Hepatocyte (in vitro differentiated cells): Measurements from ENCODE around the gene PKP4. TPM values are rescaled to one million over a fixed set of nuclear protein-coding genes. Genes with fewer than 3 reads are reported as not detected.

ENCODE experiments used
- DNase-seq: peaks from one replicate; pipeline ENCODE4 v3.0.0-alpha.2; 2016; ENCODE audit warnings: low spot score
- H2AFZ ChIP-seq: fragments of 200-600 bp; sonication (generic); 2 replicates; pipeline ENCODE4 v1.6.0; 2016; ENCODE audit warnings: antibody characterized with exemption, mild to moderate bottlenecking
- H3K27ac ChIP-seq: fragments of 200-600 bp; sonication (generic); 2 replicates; pipeline ENCODE4 v1.5.1; 2016; ENCODE audit warnings: mild to moderate bottlenecking
- H3K27me3 ChIP-seq: fragments of 200-600 bp; sonication (generic); 2 replicates; pipeline ENCODE4 v1.6.1; 2016
- H3K36me3 ChIP-seq: fragments of 200-600 bp; sonication (generic); replicated peaks from 2 replicates; pipeline ENCODE4 v1.5.1; 2016; ENCODE audit warnings: low read depth; ENCODE audit not compliant: insufficient read depth
- H3K4me1 ChIP-seq: fragments of 200-600 bp; sonication (generic); 2 replicates; pipeline ENCODE4 v1.5.1; 2016; ENCODE audit warnings: mild to moderate bottlenecking, moderate library complexity; ENCODE audit not compliant: insufficient read depth
- H3K4me2 ChIP-seq: fragments of 200-600 bp; sonication (generic); 2 replicates; pipeline ENCODE4 v1.6.0; 2016
- H3K4me3 ChIP-seq: fragments of 200-600 bp; sonication (generic); 2 replicates; pipeline ENCODE4 v1.5.1; 2016; ENCODE audit warnings: mild to moderate bottlenecking
- H3K79me2 ChIP-seq: fragments of 200-600 bp; sonication (generic); 2 replicates; pipeline ENCODE4 v1.6.0; 2017; ENCODE audit warnings: mild to moderate bottlenecking
- H3K9me2 ChIP-seq: fragments of 200-600 bp; sonication (generic); replicated peaks from 2 replicates; pipeline ENCODE4 v1.6.0; 2017; ENCODE audit warnings: mild to moderate bottlenecking; ENCODE audit not compliant: insufficient read depth
- H3K9me3 ChIP-seq: fragments of 200-600 bp; sonication (generic); 2 replicates; pipeline ENCODE4 v1.5.1; 2016; ENCODE audit warnings: low read depth, mild to moderate bottlenecking
- H4K20me1 ChIP-seq: fragments of 200-600 bp; sonication (generic); 2 replicates; pipeline ENCODE4 v1.6.0; 2016; ENCODE audit warnings: mild to moderate bottlenecking; ENCODE audit not compliant: insufficient read depth, poor library complexity, severe bottlenecking
- EZH2 ChIP-seq: fragments of 200-600 bp; sonication (generic); IDR thresholded peaks from 2 replicates; pipeline ENCODE4 v1.6.1; 2016; ENCODE audit warnings: antibody characterized with exemption, mild to moderate bottlenecking, borderline replicate concordance
- EZH2phosphoT487 ChIP-seq: fragments of 200-600 bp; sonication (generic); IDR thresholded peaks from one replicate; pipeline ENCODE4 v1.6.1; 2018; ENCODE audit warnings: antibody characterized with exemption, mild to moderate bottlenecking, low read depth, moderate library complexity; ENCODE audit not compliant: unreplicated experiment, severe bottlenecking
- WGBS: methylation state at CpG from one replicate; pipeline ENCODE4 v1.1.6; 2016; ENCODE audit warnings: low lambda C conversion rate; ENCODE audit errors: missing lambda C conversion rate; 5-methylcytosine and 5-hydroxymethylcytosine counted together
- polyA plus RNA-seq: library from polyadenylated mRNA; unstranded; fragments of >200 nt; fragmentation: Nextera tagmentation; extraction: Ambion mirVana; gene quantifications from 2 replicates; pipeline ENCODE4 v1.2.1, GENCODE V29; 2016
- total RNA-seq: library from RNA; depleted of rRNA; stranded (reverse); fragments of >200 nt; gene quantifications from 2 replicates; pipeline ENCODE4 v1.2.3, GENCODE V29; 2014
- TF ChIP-seq, protein P1 (sequence below): fragments of 200-600 bp; sonication (generic); IDR thresholded peaks from 2 replicates; pipeline ENCODE4 v1.5.1; 2016; ENCODE audit warnings: antibody characterized with exemption, mild to moderate bottlenecking; ENCODE audit not compliant: poor library complexity

Gene PKP4
- total and polyA plus RNA-seq, 2 experiments from 2014 or later, result 10.6 to 32.2 TPM

DNA sequence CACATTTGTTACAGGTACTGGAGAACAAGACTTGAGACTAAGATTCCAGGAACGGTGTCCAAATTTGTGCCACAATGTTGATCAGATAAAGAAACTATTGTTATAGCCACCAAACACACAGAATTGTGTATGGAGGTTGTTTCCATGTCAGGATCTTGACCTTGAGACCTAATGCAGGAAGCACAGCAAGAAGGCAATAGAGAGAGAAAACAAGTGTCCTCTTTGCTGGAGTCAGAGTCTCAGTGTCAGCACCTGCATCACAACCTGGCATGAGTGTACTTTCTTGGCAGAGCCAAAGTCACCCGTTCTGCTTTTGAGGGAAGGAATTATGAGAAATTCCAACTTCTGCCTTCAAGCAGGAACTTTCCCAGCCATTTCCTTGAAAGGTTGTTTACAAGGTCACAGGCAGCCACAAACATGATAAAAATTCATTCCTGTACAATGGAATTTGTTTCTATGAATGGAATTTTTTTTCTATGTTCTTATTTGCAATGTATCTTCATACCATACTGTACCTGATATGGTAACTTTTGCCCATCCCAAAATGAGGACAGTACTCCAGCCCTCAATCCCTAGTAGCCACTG is 118.4 kb downstream of the PKP4 start:
- no peaks in the 10 kb centered on the region for H3K79me2 ChIP-seq
- H2AFZ ChIP-seq, result no peak overlapping the region
- H3K4me3 ChIP-seq, result no peak overlapping the region
- no peak for TF ChIP-seq EZH2
- no peak for TF ChIP-seq EZH2phosphoT487
- TF ChIP-seq, protein P1, sequence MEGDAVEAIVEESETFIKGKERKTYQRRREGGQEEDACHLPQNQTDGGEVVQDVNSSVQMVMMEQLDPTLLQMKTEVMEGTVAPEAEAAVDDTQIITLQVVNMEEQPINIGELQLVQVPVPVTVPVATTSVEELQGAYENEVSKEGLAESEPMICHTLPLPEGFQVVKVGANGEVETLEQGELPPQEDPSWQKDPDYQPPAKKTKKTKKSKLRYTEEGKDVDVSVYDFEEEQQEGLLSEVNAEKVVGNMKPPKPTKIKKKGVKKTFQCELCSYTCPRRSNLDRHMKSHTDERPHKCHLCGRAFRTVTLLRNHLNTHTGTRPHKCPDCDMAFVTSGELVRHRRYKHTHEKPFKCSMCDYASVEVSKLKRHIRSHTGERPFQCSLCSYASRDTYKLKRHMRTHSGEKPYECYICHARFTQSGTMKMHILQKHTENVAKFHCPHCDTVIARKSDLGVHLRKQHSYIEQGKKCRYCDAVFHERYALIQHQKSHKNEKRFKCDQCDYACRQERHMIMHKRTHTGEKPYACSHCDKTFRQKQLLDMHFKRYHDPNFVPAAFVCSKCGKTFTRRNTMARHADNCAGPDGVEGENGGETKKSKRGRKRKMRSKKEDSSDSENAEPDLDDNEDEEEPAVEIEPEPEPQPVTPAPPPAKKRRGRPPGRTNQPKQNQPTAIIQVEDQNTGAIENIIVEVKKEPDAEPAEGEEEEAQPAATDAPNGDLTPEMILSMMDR, result no peak
- H4K20me1 ChIP-seq, result no peaks in the 10 kb centered on the region
- H3K36me3 ChIP-seq, result no peaks in the 10 kb centered on the region
- H3K27ac ChIP-seq, result no peak overlapping the region
- H3K9me2 ChIP-seq, result no peaks in the 10 kb centered on the region
- no peaks in the 10 kb centered on the region for H3K27me3 ChIP-seq
- no peaks in the 10 kb centered on the region for H3K4me1 ChIP-seq
- no peaks in the 10 kb centered on the region for H3K9me3 ChIP-seq
- no peak for DNase-seq
- 91% methylated on average over 2 of the region's 2 CpGs for WGBS
- no peak overlapping the region for H3K4me2 ChIP-seq

DNA sequence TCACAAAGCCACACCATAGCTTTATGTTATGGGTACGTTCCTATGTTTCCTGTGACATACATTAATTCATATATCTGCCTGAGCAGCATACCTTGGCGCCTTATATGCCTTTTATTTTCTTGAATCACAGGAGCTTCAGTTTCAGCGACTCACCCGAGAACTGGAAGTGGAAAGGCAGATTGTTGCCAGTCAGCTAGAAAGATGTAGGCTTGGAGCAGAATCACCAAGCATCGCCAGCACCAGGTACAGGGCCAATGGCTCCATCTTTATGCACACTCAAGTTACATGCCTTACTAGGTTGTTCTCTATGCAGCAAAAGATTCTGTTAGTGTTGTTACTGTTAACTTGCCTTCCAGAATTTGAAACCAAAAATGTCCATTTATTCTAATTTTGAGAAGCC is 120.4 kb downstream of the PKP4 start:
- no peaks in the 10 kb centered on the region for H3K27me3 ChIP-seq
- no peak overlapping the region for H2AFZ ChIP-seq
- TF ChIP-seq, protein P1, result no peak
- TF ChIP-seq EZH2phosphoT487 (no peak), EZH2 (no peak)
- no peak overlapping the region for H3K27ac ChIP-seq
- no peak overlapping the region for H3K4me3 ChIP-seq
- H3K9me3 ChIP-seq, result no peaks in the 10 kb centered on the region
- WGBS, result 100% methylated on average over 5 of the region's 5 CpGs
- H3K9me2 ChIP-seq, result no peaks in the 10 kb centered on the region
- H3K4me1 ChIP-seq, result no peaks in the 10 kb centered on the region
- no peaks in the 10 kb centered on the region for H3K79me2 ChIP-seq
- no peak for DNase-seq
- H3K36me3 ChIP-seq, result no peaks in the 10 kb centered on the region
- no peak overlapping the region for H3K4me2 ChIP-seq
- H4K20me1 ChIP-seq, result no peaks in the 10 kb centered on the region

DNA sequence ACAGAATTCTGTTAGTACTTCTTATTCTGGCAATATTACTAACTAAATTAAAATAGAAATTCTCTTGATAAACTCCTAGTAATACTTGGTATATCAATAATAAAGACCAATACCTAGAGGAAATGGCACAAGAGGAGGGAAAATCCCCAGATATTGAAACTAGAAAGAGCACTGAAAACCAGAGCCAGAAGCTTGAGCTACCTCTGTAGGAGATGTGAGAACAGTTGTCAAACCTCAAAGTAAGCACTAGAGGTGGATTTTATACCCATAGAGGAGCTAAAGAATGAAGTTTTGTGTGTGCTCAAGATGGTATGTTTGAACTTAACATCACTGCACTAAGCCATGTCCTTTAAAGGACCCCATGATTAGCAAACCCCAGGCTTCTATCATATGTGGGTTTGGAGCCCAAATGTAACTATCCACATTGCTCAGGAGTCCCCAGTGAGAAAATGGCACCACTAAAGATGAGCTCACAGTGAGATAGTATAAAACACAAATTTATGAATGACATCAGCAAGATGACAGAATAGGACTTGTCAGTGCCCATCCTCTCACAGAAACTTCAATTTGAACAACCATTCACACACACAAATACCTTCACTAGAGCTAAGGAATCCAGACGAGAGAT is 122.1 kb downstream of the PKP4 start:
- no peak overlapping the region for H3K4me2 ChIP-seq
- no peak overlapping the region for H2AFZ ChIP-seq
- H3K4me3 ChIP-seq, result no peak overlapping the region
- TF ChIP-seq EZH2 (no peak), EZH2phosphoT487 (no peak)
- TF ChIP-seq, protein P1, result no peak
- DNase-seq, result no peak
- no peaks in the 10 kb centered on the region for H3K4me1 ChIP-seq
- 100% methylated on average over 1 of the region's 1 CpG for WGBS
- no peaks in the 10 kb centered on the region for H3K9me3 ChIP-seq
- H3K79me2 ChIP-seq, result no peaks in the 10 kb centered on the region
- H3K36me3 ChIP-seq, result no peaks in the 10 kb centered on the region
- H4K20me1 ChIP-seq, result no peaks in the 10 kb centered on the region
- no peaks in the 10 kb centered on the region for H3K9me2 ChIP-seq
- H3K27me3 ChIP-seq, result no peaks in the 10 kb centered on the region
- no peak overlapping the region for H3K27ac ChIP-seq
